GM12872 (cell line): Measurements from ENCODE around the gene ORC3.

Experiments
- TF ChIP-seq, protein P1 (sequence below): IDR thresholded peaks from 3 replicates; pipeline ENCODE4 v1.5.1; 2011; ENCODE audit warnings: low read depth, mild to moderate bottlenecking, low read length, moderate library complexity; ENCODE audit not compliant: insufficient read depth

Gene ORC3

DNA sequence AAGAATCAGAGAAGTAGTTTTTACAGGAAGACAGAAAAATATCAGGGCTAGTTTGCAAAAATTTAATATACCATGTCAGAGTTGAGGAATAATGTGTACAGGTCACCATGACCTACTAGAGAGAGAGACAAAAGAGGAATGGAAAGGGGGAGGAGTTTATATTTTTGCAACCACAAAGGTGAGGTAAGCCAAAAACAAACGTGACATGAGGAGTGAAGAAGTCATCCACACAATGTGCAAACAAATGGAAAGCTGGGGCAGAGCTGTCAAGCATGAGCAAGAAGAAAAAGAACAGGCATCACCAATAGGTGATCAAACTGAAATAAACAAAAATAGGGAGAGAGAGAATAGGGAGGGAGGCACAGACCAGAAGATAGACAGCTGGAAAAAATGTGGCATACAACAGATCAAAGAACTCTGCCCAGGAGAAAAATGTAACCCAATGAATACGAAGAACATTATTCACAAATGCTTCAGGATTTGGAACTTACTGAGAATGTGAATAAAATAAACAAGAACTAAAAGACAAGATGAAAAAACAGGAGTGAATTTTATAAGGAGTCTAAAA lies 15.6 kb upstream of the ORC3 start:
- TF ChIP-seq, protein P1, sequence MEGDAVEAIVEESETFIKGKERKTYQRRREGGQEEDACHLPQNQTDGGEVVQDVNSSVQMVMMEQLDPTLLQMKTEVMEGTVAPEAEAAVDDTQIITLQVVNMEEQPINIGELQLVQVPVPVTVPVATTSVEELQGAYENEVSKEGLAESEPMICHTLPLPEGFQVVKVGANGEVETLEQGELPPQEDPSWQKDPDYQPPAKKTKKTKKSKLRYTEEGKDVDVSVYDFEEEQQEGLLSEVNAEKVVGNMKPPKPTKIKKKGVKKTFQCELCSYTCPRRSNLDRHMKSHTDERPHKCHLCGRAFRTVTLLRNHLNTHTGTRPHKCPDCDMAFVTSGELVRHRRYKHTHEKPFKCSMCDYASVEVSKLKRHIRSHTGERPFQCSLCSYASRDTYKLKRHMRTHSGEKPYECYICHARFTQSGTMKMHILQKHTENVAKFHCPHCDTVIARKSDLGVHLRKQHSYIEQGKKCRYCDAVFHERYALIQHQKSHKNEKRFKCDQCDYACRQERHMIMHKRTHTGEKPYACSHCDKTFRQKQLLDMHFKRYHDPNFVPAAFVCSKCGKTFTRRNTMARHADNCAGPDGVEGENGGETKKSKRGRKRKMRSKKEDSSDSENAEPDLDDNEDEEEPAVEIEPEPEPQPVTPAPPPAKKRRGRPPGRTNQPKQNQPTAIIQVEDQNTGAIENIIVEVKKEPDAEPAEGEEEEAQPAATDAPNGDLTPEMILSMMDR, result no peak

DNA sequence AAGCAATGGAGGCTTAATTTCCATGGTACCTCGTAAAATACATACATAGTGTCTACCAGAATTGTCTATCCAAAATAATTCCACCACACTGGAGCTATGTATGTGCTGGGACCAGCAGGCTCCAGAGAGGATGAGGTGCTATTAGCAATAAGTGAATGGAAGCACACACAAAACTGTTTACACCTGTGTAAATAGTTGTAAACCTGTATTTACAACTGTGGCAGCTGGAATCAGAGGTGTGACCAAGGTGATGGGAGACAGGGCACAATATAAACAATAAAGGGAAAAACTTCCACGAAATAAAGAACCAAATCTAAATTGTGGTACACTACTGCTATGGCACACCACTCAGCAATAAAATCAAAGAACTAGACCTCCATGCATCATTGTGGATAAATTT lies 14.5 kb upstream of the ORC3 start:
- TF ChIP-seq, protein P1, result no peak

DNA sequence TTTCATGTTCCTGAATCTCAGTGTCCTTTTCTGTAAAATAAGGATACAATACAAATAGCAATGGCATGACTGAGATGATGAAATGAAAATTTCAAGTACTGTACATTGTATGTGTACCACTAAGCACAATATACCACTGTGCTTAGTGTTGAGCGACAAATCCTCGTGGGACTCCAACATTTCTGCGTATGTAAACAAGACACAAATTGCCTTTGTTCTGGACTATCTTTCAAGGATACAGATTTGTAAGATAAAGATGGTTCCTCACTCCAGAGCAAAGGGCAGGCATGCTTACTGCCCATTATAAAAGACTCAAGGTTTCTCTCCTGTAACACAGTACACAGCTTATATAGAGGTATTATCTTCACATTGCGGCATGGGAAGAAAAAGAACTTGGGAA lies 6.1 kb upstream of the ORC3 start:
- TF ChIP-seq, protein P1, result no peak

DNA sequence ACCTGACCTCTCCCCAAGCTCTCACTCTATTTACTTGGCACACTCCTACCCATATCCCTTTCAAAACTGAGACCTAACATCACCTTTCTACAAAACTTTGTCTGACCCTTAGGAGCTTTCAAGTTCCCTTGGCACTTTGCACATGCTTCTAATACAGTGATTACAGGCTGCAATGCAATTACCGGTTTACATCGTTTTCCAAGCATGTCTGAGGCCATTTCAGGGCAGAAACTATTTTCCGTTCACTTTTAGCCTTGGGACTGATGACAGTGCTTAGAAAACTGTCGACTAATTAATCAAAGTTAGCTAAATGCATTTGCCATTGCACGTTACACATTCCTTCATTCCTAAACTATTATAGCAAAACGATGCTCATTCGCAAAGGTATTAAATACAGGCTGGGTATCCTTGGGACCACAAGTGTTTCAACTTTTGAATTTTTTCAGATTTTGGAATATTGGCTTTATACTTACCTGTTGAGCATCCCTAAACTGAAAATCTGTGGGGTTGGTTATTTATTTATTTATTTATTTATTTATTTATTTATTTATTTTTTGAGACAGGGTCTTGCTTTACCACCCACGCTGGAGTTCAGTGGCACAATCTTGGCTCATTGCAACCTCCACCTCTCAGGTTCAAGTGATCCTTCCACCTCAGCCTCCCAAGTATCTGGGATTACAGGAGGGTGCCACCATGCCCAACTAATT lies 3.4 kb upstream of the ORC3 start:
- TF ChIP-seq, protein P1, result no peak

DNA sequence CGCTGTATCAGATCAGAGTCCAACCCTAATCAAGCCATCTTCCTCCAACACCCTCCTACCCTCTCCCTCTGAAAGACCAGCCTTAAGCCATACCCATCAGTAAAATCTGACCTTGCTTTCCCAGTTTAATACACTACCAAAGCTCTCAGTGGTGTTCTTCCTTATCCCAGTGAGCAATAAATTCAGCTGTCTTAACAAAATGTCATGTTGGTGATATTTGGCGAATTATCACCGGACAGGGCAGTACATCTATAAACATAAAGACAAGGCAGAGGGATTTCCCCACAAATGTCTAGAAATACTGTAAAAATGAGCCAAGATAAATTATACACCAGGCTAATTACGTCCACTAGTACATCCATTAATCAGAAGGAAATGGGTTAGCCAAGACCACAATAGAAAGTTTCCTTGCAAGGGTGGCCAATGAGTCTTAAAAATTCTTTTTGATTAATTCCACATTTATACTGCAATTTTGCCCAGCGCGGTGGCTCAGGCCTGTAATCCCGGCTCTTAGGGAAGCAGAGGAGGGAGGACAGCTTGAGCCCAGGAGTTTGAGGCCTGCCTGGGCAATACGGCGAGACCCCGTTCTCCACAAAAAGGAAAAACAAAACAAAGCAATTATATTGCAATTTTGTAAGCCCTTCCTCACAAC lies 1.1 kb upstream of the ORC3 start:
- TF ChIP-seq, protein P1, result no peak

DNA sequence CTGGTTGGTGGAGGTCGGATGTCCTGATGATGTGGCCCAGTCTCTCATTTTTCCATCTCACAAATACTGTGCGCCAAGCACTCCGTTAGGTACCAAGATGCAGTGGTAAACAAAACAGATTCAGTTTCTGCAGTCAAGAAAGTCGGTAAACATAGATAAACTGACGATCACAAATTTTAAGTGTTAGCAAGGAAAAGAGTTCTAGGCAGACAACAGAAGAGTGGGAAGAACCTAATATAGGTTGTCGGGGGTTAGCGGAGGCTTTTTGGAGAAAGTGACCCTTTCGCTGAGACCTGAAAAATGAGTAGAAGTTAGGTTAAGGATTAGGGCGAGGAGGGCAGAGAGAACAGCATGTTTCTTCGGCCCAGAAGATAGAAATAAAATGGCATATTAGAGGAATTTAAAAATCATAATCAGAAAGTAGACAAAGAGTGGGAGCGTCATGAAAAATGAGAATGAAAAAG lies 514 bp downstream of the ORC3 start:
- TF ChIP-seq, protein P1, result no peak

DNA sequence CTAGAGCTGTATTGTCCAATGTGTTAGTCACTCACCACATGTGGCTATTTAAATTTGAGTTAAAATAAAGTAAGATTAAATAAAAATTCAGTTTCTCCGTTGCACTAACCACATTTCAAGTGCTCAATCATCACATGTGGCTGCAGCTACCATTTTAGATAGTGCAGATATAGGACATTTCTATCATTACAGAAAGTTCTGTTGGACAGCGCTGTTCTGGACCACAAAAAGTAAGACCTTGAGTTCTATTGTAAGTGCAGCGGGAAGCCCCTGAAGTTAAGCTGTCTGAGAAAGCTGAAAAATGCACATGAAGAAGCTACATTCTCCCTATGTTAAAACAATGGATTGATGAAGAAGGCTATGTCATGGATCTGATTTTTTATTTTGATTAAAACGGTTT lies 1.1 kb downstream of the ORC3 start:
- TF ChIP-seq, protein P1, result no peak
